Bronchial smooth muscle cell (primary cell): ENCODE measurements around the gene THEM4. TPM values are rescaled to one million over a fixed set of nuclear protein-coding genes. Genes with fewer than 3 reads are reported as not detected.

ENCODE experiments used
- total RNA-seq: library from RNA; depleted of rRNA; stranded (reverse); fragments of >200 nt; gene quantifications from 2 replicates; pipeline ENCODE4 v1.2.1, GENCODE V29; 2014

THEM4 gene
- 6.0 and 8.7 TPM in 2 replicates for total RNA-seq

GRCh38 chr1:151909167-151910149, at the start of gene THEM4:
Gene THEM4, minus strand, starts transcription at chr1:151909511. Its CDS starts 53 bp downstream, at chr1:151909458.

GRCh38 chr1:151853411-151853943, 55.8 kb downstream of the THEM4 start, which contains the start of gene THEM5:
Gene THEM5, minus strand, starts transcription at chr1:151853712. Its CDS starts 147 bp downstream, at chr1:151853565.

DNA sequence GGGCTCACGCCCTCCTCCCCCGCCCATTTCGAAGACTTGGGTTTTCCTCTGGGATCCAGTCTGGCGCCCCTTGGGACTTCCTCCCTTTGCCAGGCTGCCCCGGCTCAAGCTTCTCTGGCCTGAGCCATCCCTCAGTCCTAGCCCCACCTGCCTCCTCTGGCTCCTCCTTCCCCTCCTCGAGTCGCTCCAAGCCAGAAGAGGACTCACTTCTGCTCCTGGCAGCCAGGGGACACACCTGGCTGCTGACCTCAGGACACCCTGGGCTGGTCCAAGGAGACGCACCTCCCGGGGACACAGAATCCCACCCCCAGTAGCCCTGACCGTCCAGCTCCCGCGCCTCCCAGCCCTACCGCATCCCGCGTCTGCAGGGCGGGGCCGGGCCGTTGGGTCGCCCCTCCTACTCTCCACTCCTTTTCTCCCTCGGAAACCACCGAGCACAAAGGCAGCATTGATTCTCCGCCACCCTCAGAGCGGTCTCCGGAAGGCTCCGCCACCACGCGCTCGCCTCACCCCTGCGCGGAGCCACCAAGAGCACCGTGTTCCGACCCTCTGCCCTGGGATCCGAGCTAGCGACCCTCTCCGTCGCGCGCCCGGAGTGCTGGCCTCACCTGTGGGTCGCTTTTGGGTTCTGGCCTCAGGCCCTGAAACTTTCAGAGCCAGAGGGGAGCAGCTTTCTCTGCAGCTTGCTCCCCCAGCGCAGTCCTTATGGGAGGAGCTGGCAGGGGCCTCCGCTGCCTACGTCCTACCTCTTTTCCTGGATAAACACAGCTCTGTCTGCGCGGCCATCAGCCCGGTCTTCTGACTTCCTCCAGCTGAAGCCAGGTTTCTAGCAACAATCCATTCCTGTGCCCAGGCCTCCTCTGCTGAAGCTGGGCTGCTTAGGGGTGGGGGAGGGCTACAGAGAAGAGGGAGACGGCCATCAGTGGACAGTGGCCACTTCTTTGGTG, 69.6 kb downstream of the THEM4 start, which contains the start of gene C2CD4D:
Gene C2CD4D (minus strand): TSS at position 364 of the 947 bp plus-strand sequence. CDS start 831 bp downstream, outside the sequence.

GRCh38 chr1:151831605-151832004, 77.7 kb downstream of the THEM4 start, which contains the start of gene RORC:
Gene RORC, minus strand, starts transcription at chr1:151831802. Its CDS starts 38 bp downstream, at chr1:151831764.

Other genes with a start within 250 kb of the THEM4 start
- gene CELF3, start 192.7 kb downstream of the THEM4 start, total RNA-seq = not detected in 2 replicates
- gene RIIAD1, start 188.0 kb downstream of the THEM4 start, total RNA-seq = not detected in 2 replicates
- gene MRPL9, start 146.0 kb downstream of the THEM4 start, total RNA-seq = 90.8 and 110 TPM in 2 replicates
- gene TDRKH, start 119.0 kb downstream of the THEM4 start, total RNA-seq = 0.95 and 1.0 TPM in 2 replicates
- gene LINGO4, start 104.1 kb downstream of the THEM4 start, total RNA-seq = not detected in 2 replicates
- not detected in 2 replicates for gene RORC, start 77.7 kb downstream of the THEM4 start, total RNA-seq
- gene C2CD4D, start 69.7 kb downstream of the THEM4 start, total RNA-seq = not detected in 2 replicates
- not detected in 2 replicates for gene THEM5, start 55.8 kb downstream of the THEM4 start, total RNA-seq
- gene S100A10, start 84.3 kb upstream of the THEM4 start, total RNA-seq = 103 and 186 TPM in 2 replicates
- 29.1 and 47.0 TPM in 2 replicates for gene S100A11, start 127.5 kb upstream of the THEM4 start, total RNA-seq
- not detected in 2 replicates for gene TCHHL1, start 179.6 kb upstream of the THEM4 start, total RNA-seq
- 0.16 TPM in 1 of 2 replicates, not detected in the other for gene TCHH, start 205.9 kb upstream of the THEM4 start, total RNA-seq
- not detected in 2 replicates for gene RPTN, start 249.7 kb upstream of the THEM4 start, total RNA-seq